Mesodermal cell (in vitro differentiated cells): Measurements from ENCODE around the gene C21orf91.

ENCODE experiments used
- H3K27ac ChIP-seq: 2 replicates; pipeline ENCODE4 v1.7.0; 2013; ENCODE audit warnings: mild to moderate bottlenecking, low read depth, low read length, moderate library complexity; ENCODE audit not compliant: severe bottlenecking
- H3K36me3 ChIP-seq: 2 replicates; pipeline ENCODE4 v1.7.1; 2013; ENCODE audit warnings: mild to moderate bottlenecking, low read length, moderate library complexity; ENCODE audit not compliant: control insufficient read depth, insufficient read depth
- H3K4me1 ChIP-seq: one replicate; pipeline ENCODE4 v1.7.1; 2013; ENCODE audit warnings: mild to moderate bottlenecking, low read length; ENCODE audit not compliant: insufficient read depth, control insufficient read depth, poor library complexity, severe bottlenecking
- H3K4me3 ChIP-seq: 2 replicates; pipeline ENCODE4 v1.7.0; 2013; ENCODE audit warnings: low read length, control low read depth, mild to moderate bottlenecking; ENCODE audit not compliant: insufficient read depth, poor library complexity, severe bottlenecking; ENCODE audit errors: extremely low read depth
- H3K9me3 ChIP-seq: 2 replicates; pipeline ENCODE4 v1.7.1; 2013; ENCODE audit warnings: mild to moderate bottlenecking, low read length, moderate library complexity; ENCODE audit not compliant: control insufficient read depth
- WGBS, 2 experiments: methylation state at CpG; one replicate each; pipeline ENCODE4 v1.1.5; 2013; ENCODE audit warnings: missing lambda C conversion rate in 2 of 2; ENCODE audit not compliant: insufficient coverage in 2 of 2; 5-methylcytosine and 5-hydroxymethylcytosine counted together

The C21orf91 gene

DNA sequence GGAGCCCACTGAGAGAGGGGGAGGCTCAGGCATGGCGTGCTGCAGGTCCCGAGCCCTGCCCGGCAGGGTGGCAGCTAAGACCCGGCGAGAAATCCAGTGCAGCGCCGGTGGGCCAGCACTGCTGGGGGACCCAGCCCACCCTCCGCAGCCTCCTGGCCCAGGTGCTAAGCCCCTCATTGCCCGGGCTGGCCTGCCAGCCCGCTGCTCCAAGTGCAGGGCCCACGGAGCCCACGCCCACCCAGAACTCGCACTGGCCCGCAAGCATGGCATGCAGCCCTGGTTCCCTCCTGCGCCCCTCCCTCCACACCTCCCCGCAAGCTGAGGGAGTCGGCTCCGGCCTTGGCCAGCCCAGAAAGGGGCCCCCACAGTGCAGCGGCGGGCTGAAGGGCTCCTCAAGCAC lies 61.5 kb downstream of the C21orf91 start:
- H3K4me1 ChIP-seq = peaks cover 8% of the 10 kb centered on the region
- no peaks in the 10 kb centered on the region for H3K9me3 ChIP-seq
- 96% methylated on average over 7 to 20 of the region's 20 CpGs for WGBS, 2 experiments
- H3K36me3 ChIP-seq = no peaks in the 10 kb centered on the region
- H3K27ac ChIP-seq = no peak overlapping the region
- H3K4me3 ChIP-seq = no peak overlapping the region

DNA sequence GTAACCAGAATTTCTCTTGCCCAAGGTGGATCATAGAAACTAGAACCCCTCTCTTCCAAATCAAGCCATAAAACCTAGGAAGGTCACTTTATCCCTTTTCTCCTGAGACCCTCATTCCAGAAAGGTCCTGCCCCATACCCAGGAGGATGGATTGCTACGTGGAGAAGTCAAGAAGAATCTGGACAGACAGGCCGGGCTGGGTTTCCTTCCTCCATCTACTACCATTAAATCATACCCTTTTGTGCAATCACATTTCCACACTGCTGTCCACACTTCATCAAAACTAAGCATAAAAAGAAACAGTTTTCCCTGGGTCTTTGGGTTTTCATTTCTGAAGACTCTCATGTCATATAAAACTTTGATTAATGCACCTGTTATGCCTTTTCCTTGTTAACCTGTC lies 65.4 kb downstream of the C21orf91 start:
- Histone ChIP-seq H3K4me1 (no peaks in the 10 kb centered on the region), H3K9me3 (no peaks in the 10 kb centered on the region), H3K36me3 (no peaks in the 10 kb centered on the region), H3K27ac (no peak overlapping the region), H3K4me3 (no peak overlapping the region)
- 83 to 100% methylated on average over 1 to 2 of the region's 2 CpGs for WGBS, 2 experiments

DNA sequence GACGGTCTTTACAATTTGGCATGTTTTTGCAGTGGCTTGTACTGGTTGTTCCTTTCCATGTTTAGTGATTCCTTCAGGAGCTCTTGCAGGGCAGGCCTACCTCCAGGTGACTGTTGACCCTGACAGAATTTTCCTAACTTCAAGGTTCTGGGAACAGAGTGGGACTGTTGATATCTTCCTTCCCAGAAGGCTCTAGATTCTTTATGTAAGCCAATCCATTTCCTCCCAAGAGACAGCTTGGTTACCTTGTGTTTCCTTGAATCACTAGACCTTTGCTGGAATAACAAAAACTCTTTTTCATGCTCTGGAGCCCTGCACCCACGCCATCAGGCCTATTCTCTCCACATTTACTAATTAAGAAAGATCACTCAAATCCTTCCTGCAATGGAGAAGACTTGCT lies 67.0 kb downstream of the C21orf91 start:
- Histone ChIP-seq H3K27ac (no peak overlapping the region), H3K4me1 (no peaks in the 10 kb centered on the region), H3K4me3 (no peak overlapping the region), H3K36me3 (no peaks in the 10 kb centered on the region), H3K9me3 (no peaks in the 10 kb centered on the region)
- 89 to 100% methylated on average over 1 to 2 of the region's 2 CpGs for WGBS, 2 experiments

DNA sequence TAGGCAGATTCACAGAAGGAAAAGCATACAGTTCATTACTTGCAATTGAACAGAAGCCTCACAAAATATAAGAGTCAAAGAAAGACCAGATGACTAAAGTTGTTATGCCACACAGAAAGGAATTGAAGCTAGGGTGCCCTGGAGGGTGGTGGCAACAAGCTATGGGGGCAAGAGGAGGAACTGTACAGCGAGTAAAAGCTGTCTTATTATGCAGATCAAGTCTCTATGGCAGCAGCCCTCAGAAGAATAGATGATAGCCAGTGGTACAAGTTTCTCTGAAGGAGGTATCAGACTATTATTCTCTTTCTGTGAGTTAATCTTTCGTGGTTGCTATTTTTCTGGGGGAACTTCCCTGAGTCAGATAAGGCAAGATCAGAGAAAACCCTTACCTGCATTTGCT lies 72.2 kb downstream of the C21orf91 start:
- H3K36me3 ChIP-seq = no peaks in the 10 kb centered on the region
- no peaks in the 10 kb centered on the region for H3K4me1 ChIP-seq
- H3K4me3 ChIP-seq = no peak overlapping the region
- WGBS, 2 experiments = 70 to 85% methylated on average over 2 of the region's 2 CpGs
- no peak overlapping the region for H3K27ac ChIP-seq
- peaks cover 3% of the 10 kb centered on the region for H3K9me3 ChIP-seq

DNA sequence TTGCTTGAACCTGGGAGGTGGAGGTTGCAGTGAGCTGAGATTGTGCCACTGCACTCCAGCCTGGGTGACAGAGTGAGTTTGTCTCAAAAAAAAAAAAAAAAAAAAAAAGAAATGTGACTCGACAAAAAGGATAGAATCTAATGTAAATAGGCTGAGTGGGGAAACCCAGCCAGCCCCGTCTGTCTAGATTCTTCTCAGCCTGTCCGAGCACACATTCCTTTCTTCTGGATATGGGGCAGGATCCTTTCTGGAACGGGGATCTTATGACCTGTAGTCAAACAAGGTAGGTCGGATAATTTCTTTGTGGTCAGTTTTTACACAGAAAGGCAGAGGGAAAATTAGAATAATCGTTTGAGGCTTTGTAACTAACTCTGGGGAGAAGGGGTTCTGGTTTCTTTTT lies 74.1 kb downstream of the C21orf91 start:
- 97 to 100% methylated on average over 2 to 4 of the region's 6 CpGs for WGBS, 2 experiments
- no peak overlapping the region for H3K4me3 ChIP-seq
- H3K4me1 ChIP-seq = no peaks in the 10 kb centered on the region
- no peak overlapping the region for H3K27ac ChIP-seq
- peaks cover 3% of the 10 kb centered on the region for H3K9me3 ChIP-seq
- H3K36me3 ChIP-seq = no peaks in the 10 kb centered on the region

DNA sequence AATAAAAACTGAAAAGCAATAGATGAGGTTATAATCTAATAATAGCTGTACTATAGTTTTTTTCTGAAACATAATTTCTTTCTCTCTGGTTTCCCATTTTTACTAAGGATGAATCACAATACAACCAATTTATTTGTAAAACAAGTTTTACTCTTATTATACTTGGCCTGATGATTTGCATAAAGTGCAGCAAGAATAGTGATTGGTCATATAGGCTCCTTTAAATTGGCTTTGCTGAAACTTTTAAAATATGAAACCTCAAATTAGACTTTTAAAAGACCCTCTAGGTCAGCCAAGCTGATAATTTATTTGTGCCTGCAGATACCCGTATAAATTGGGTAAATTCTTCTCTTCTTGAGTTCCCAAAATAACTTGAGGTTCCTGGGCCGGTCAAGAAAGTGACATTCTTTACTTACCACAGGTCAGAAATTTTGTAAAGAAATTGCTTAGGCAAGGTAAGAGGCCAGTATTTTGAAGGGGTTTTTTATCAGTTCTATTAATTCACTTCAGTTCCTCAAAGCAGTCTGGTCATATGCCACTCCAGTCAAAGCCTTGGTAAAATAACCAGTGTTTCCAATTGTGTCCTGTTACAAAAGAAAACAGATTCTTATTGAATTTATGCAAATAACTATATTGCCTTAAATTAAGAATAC lies 76.1 kb downstream of the C21orf91 start:
- no peak overlapping the region for H3K27ac ChIP-seq
- 60% methylated on average over 1 of the region's 2 CpGs; no CpG with 5 or more reads in 1 of the 2 experiments for WGBS, 2 experiments
- no peaks in the 10 kb centered on the region for H3K36me3 ChIP-seq
- H3K4me3 ChIP-seq = no peak overlapping the region
- H3K4me1 ChIP-seq = no peaks in the 10 kb centered on the region
- H3K9me3 ChIP-seq = peaks cover 3% of the 10 kb centered on the region

DNA sequence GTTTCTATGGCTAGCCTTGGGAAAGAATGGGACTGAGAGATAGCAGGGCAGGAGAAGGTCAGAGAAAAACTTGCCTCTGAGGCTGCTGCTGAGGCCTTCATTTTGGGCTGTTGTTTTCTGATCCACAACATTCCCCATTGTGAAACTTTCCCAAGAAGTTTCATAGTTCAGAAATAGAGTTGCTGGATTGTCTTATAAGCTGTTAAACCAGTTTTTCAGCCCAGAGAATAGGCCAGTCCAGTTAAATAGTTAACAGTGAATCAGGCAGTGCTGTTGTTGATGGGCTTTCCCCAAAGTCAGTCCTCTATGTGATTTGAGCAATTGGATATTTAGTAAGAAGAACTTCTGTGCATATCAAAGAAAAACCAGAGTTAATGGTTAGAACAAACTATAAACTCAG lies 77.0 kb downstream of the C21orf91 start:
- peaks cover 3% of the 10 kb centered on the region for H3K9me3 ChIP-seq
- no peak overlapping the region for H3K4me3 ChIP-seq
- H3K4me1 ChIP-seq = no peaks in the 10 kb centered on the region
- no peaks in the 10 kb centered on the region for H3K36me3 ChIP-seq
- no peak overlapping the region for H3K27ac ChIP-seq
